H9 (cell line): Measurements from ENCODE around the gene PARVB. TPM values are rescaled to one million over a fixed set of nuclear protein-coding genes. Genes with fewer than 3 reads are reported as not detected.

Experiments
- DNase-seq: peaks from one replicate; pipeline ENCODE4 v3.0.0-alpha.2; 2017
- H2AFZ ChIP-seq: one replicate; pipeline ENCODE4 v1.6.1; 2013; ENCODE audit warnings: mild to moderate bottlenecking, low read length, control low read depth, moderate library complexity
- H2AK5ac ChIP-seq: 2 replicates; pipeline ENCODE4 v1.6.1; 2013; ENCODE audit warnings: low read length, control low read depth, mixed read lengths; ENCODE audit not compliant: insufficient read length
- H2BK120ac ChIP-seq: one replicate; pipeline ENCODE4 v1.6.1; 2013; ENCODE audit warnings: low read depth, mild to moderate bottlenecking, low read length, control low read depth, inconsistent platforms; ENCODE audit not compliant: poor library complexity, severe bottlenecking
- H2BK12ac ChIP-seq: 2 replicates; pipeline ENCODE4 v1.6.1; 2013; ENCODE audit warnings: low read length, control low read depth, mixed read lengths, low read depth; ENCODE audit not compliant: insufficient read length
- H2BK15ac ChIP-seq: 2 replicates; pipeline ENCODE4 v1.6.1; 2013; ENCODE audit warnings: low read depth, low read length, control low read depth
- H2BK20ac ChIP-seq: one replicate; pipeline ENCODE4 v1.6.1; 2013; ENCODE audit warnings: low read depth, mild to moderate bottlenecking, low read length, control low read depth, inconsistent platforms; ENCODE audit not compliant: poor library complexity, severe bottlenecking
- H2BK5ac ChIP-seq: 2 replicates; pipeline ENCODE4 v1.6.1; 2013; ENCODE audit warnings: low read length, control low read depth, mixed read lengths; ENCODE audit not compliant: insufficient read length
- H3K14ac ChIP-seq: 2 replicates; pipeline ENCODE4 v1.6.1; 2013; ENCODE audit warnings: low read length, control low read depth; ENCODE audit not compliant: insufficient read depth
- H3K18ac ChIP-seq: 2 replicates; pipeline ENCODE4 v1.6.1; 2013; ENCODE audit warnings: low read depth, mild to moderate bottlenecking, mixed read lengths, low read length, control low read depth; ENCODE audit not compliant: insufficient read length
- H3K23ac ChIP-seq: 2 replicates; pipeline ENCODE4 v1.6.1; 2013; ENCODE audit warnings: low read length, control low read depth, mixed read lengths, low read depth; ENCODE audit not compliant: insufficient read length
- H3K23me2 ChIP-seq: 2 replicates; pipeline ENCODE4 v1.6.1; 2013; ENCODE audit warnings: low read depth, mild to moderate bottlenecking, mixed read lengths, low read length, control low read depth; ENCODE audit not compliant: insufficient read length, poor library complexity, severe bottlenecking
- H3K27ac ChIP-seq: 2 replicates; pipeline ENCODE4 v1.5.1; 2013; ENCODE audit warnings: low read length, control low read depth, mixed read lengths, low read depth; ENCODE audit not compliant: insufficient read length
- H3K27me3 ChIP-seq: 2 replicates; pipeline ENCODE4 v1.6.1; 2013; ENCODE audit warnings: low read length, control low read depth, inconsistent platforms; ENCODE audit not compliant: insufficient read depth
- H3K4ac ChIP-seq: 2 replicates; pipeline ENCODE4 v1.6.1; 2013; ENCODE audit warnings: low read depth, mild to moderate bottlenecking, control low read depth, inconsistent platforms, low read length, moderate library complexity
- H3K4me1 ChIP-seq: 2 replicates; pipeline ENCODE4 v1.6.1; 2013; ENCODE audit warnings: low read length, control low read depth, inconsistent platforms; ENCODE audit not compliant: insufficient read depth
- H3K4me2 ChIP-seq: 2 replicates; pipeline ENCODE4 v1.6.1; 2013; ENCODE audit warnings: low read length, control low read depth, mixed read lengths; ENCODE audit not compliant: insufficient read length, insufficient read depth
- H3K56ac ChIP-seq: 2 replicates; pipeline ENCODE4 v1.6.1; 2013; ENCODE audit warnings: low read depth, mild to moderate bottlenecking, mixed read lengths, low read length, control low read depth; ENCODE audit not compliant: insufficient read length
- H3K79me1 ChIP-seq: 2 replicates; pipeline ENCODE4 v1.6.1; 2013; ENCODE audit warnings: low read depth, mild to moderate bottlenecking, moderate library complexity, low read length, control low read depth, inconsistent platforms; ENCODE audit not compliant: insufficient read depth, poor library complexity, severe bottlenecking
- H3K79me2 ChIP-seq: 2 replicates; pipeline ENCODE4 v1.6.1; 2013; ENCODE audit warnings: low read length, control low read depth, inconsistent platforms; ENCODE audit not compliant: insufficient read depth
- H3K9ac ChIP-seq: 2 replicates; pipeline ENCODE4 v1.6.1; 2013; ENCODE audit warnings: low read length, control low read depth, mixed read lengths; ENCODE audit not compliant: insufficient read length; ENCODE audit errors: extremely low read depth
- H3K9me3 ChIP-seq: one replicate; pipeline ENCODE4 v1.6.1; 2013; ENCODE audit warnings: low read depth, low read length, inconsistent platforms; ENCODE audit not compliant: control insufficient read depth
- H3T11ph ChIP-seq: one replicate; pipeline ENCODE4 v1.6.1; 2013; ENCODE audit warnings: mild to moderate bottlenecking, low read length, control low read depth, inconsistent platforms
- H4K20me1 ChIP-seq: one replicate; pipeline ENCODE4 v1.6.1; 2013; ENCODE audit not compliant: control insufficient read depth, insufficient read length, insufficient read depth
- H4K5ac ChIP-seq: 2 replicates; pipeline ENCODE4 v1.6.1; 2013; ENCODE audit warnings: low read depth, mild to moderate bottlenecking, mixed read lengths, low read length, control low read depth; ENCODE audit not compliant: insufficient read length
- H4K8ac ChIP-seq: replicated peaks from 2 replicates; pipeline ENCODE4 v1.6.1; 2013; ENCODE audit warnings: low read length, control low read depth, mixed read lengths, low read depth; ENCODE audit not compliant: insufficient read length
- H4K91ac ChIP-seq: 2 replicates; pipeline ENCODE4 v1.6.1; 2013; ENCODE audit warnings: low read depth, mild to moderate bottlenecking, moderate library complexity, mixed read lengths, low read length, control low read depth; ENCODE audit not compliant: insufficient read length
- H3K27ac Mint-ChIP-seq, 3 experiments: 2 replicates in 2 of 3; 3 replicates in 1 of 3; pipeline ENCODE4 v1.8.0; 2020 to 2021; ENCODE audit warnings: mixed read lengths in 3 of 3, mild to moderate bottlenecking in 1 of 3, moderate library complexity in 1 of 3
- H3K27me3 Mint-ChIP-seq: 2 replicates; pipeline ENCODE4 v1.8.0; 2021; ENCODE audit warnings: low read depth, mild to moderate bottlenecking, moderate library complexity, mixed read lengths
- H3K36me3 Mint-ChIP-seq, 3 experiments: 2 replicates in 2 of 3; 3 replicates in 1 of 3; pipeline ENCODE4 v1.8.0; 2020 to 2021; ENCODE audit warnings: low read depth in 3 of 3, mixed read lengths in 3 of 3; ENCODE audit not compliant: insufficient read depth in 1 of 3
- H3K4me1 Mint-ChIP-seq, 2 experiments: 2 replicates each; pipeline ENCODE4 v1.8.0; 2020; ENCODE audit warnings: mixed read lengths in 2 of 2
- H3K4me3 Mint-ChIP-seq, 2 experiments: 2 replicates in 1 of 2; 3 replicates in 1 of 2; pipeline ENCODE4 v1.8.0; 2020 to 2021; ENCODE audit warnings: mild to moderate bottlenecking in 2 of 2, mixed read lengths in 2 of 2, moderate library complexity in 1 of 2
- H3K9me3 Mint-ChIP-seq, 2 experiments: 2 replicates in 1 of 2; 3 replicates in 1 of 2; pipeline ENCODE4 v1.8.0; 2020; ENCODE audit warnings: mild to moderate bottlenecking in 2 of 2, mixed read lengths in 2 of 2, moderate library complexity in 1 of 2
- CTCF ChIP-seq: fragments of 200-600 bp; sonication (generic); conservative IDR thresholded peaks from 3 replicates; pipeline ENCODE4 v1.8.0; 2021; ENCODE audit warnings: antibody characterized with exemption, mild to moderate bottlenecking
- WGBS: extraction: QIAGEN DNeasy Blood & Tissue Kit; methylation state at CpG from one replicate; pipeline ENCODE4 v1.1.7; 2013; ENCODE audit warnings: missing lambda C conversion rate, low lambda C conversion rate, mixed read lengths; ENCODE audit not compliant: insufficient read length; ENCODE audit errors: extremely low coverage; 5-methylcytosine and 5-hydroxymethylcytosine counted together
- total RNA-seq: library from RNA; stranded (reverse); gene quantifications from 2 replicates; pipeline ENCODE4 v1.2.1, GENCODE V29; 2021

The PARVB gene
- total RNA-seq, 1 experiment from 2014 or later, result 15.6 TPM

GRCh38 chr22:44130076-44130711 is 106.1 kb downstream of the PARVB start:
- Histone ChIP-seq H3K9ac (no peak overlapping the region), H4K20me1 (no peaks in the 10 kb centered on the region), H2AFZ (no peak overlapping the region), H4K91ac (no peak overlapping the region), H3K56ac (no peak overlapping the region), H3K4me1 (peaks cover 3% of the 10 kb centered on the region), H2BK12ac (no peak overlapping the region), H3K27me3 (no peaks in the 10 kb centered on the region), H2AK5ac (no peak overlapping the region), H3K14ac (no peak overlapping the region), H4K5ac (no peak overlapping the region), H4K8ac (no peak overlapping the region), H3K23me2 (no peaks in the 10 kb centered on the region), H3K4ac (no peak overlapping the region), H3K18ac (no peak overlapping the region), H3K4me2 (no peak overlapping the region), H2BK20ac (no peak overlapping the region), H2BK120ac (no peak overlapping the region), H2BK5ac (no peak overlapping the region), H3K27ac (no peak overlapping the region), H3K23ac (no peak overlapping the region), H3T11ph (no peak overlapping the region), H3K79me2 (no peaks in the 10 kb centered on the region), H2BK15ac (no peak overlapping the region), H3K9me3 (peaks cover 13% of the 10 kb centered on the region), H3K79me1 (no peaks in the 10 kb centered on the region)
- no peak overlapping the region for H3K27ac Mint-ChIP-seq
- no peak for DNase-seq
- TF ChIP-seq CTCF, result no peak
- H3K4me1 Mint-ChIP-seq, result peaks cover 22 to 33% of the 10 kb centered on the region in 2 experiments
- H3K4me3 Mint-ChIP-seq, result no peak overlapping the region
- H3K9me3 Mint-ChIP-seq, result peaks cover 21 to 26% of the 10 kb centered on the region in 2 experiments
- H3K27me3 Mint-ChIP-seq, result peaks cover 4% of the 10 kb centered on the region
- peaks cover 8 to 24% (median 20%) of the 10 kb centered on the region in 3 experiments for H3K36me3 Mint-ChIP-seq
- WGBS, result no CpG with 5 or more reads among the region's 12 CpGs
